ENCODE results near the gene PRR12.

PRR12 gene

DNA sequence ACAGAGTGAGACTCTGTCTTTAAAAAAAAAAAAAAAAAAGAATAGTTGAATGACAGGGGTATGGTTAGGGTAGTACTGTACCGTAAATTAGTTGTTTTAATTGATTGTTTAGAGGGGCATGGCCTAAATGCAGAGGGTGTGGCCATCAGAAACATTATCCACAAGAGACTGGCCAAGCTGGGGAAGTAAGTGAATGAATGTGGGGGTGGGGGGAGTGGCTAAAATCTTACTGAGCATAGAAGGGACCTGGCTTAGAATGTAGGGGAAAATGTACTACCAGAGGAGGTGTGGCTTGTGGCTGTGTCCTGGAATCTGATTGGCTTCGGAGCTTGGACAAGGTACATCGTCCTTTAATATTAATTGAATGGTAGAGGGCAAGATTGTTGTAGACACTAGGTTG is 78.5 kb downstream of the PRR12 start:
- DNase-seq: no peak

GRCh38 chr19:49672131-49672919 is 81.3 kb downstream of the PRR12 start:
- peak; percentile 63 for DNase-seq

All from NCI-H2029 (cell line).